Mucosa of gallbladder (tissue), 1 donor: ENCODE data around the gene PACC1. TPM values are rescaled to one million over a fixed set of nuclear protein-coding genes. Genes with fewer than 3 reads are reported as not detected.
A peak's percentile ranks its signal among the peaks of the same experiment; 100 is the strongest.

ENCODE experiments used
- DNase-seq: peaks from one replicate; pipeline ENCODE4 v3.0.0-alpha.2; 2020; ENCODE audit warnings: low spot score
- total RNA-seq: library from RNA; stranded (reverse); gene quantifications from one replicate; pipeline ENCODE4 v1.2.1, GENCODE V29; 2021
- donor health status: DM: no; HTN: no; CAD: no.

PACC1 gene
- total RNA-seq, 1 donor from 2014 or later: 4.0 TPM

GRCh38 chr1:212438831-212439237 is 24.1 kb upstream of the PACC1 start:
- DNase-seq: no peak

DNA sequence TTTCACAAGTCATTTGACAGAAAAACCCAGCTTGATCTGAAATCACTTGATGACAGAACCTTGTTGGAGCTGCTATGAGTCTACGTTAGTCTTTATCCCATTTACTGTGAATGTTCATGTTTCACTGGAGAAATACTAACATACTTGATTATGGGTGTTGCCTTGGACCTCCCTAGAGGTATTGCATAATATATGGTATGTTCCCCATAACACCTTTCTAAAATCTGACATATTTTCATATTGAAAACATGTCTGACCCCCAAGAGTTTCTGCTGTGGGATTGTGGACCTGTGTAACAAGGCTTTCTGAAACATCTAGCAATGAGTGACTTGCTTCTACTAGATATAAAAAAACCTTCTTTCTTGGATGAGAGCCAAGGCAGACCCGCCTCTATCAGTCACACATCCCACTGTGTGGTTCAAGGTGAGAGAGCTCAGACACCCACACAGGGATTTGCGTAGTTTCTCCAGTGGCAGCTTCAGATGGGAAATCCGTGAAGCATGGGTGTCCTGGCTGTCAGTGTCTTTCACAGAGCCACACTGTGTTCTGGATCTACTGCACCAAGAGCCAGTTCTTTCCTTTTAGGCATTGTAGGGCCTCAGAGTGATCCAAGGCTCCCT is 22.6 kb upstream of the PACC1 start:
- no peak for DNase-seq

DNA sequence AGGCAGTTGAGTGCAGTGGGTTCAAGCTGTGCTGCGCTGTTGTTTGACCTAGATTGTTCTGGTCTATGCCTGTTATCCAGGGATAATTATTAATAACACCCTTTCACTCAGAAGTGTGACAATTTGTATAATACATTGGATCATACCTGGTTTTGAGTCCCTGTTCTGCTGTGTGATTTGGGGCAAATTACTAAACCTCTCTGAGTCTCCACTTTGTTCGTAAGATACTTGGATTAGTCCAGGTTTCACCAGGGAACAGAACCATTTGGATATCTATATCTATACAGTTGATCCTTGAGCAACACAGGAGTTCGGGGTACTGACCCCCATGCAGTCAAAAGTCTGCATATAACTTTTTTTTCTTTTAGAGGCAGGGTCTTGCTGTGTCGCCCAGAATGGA is 20.3 kb upstream of the PACC1 start:
- DNase-seq: no peak

DNA sequence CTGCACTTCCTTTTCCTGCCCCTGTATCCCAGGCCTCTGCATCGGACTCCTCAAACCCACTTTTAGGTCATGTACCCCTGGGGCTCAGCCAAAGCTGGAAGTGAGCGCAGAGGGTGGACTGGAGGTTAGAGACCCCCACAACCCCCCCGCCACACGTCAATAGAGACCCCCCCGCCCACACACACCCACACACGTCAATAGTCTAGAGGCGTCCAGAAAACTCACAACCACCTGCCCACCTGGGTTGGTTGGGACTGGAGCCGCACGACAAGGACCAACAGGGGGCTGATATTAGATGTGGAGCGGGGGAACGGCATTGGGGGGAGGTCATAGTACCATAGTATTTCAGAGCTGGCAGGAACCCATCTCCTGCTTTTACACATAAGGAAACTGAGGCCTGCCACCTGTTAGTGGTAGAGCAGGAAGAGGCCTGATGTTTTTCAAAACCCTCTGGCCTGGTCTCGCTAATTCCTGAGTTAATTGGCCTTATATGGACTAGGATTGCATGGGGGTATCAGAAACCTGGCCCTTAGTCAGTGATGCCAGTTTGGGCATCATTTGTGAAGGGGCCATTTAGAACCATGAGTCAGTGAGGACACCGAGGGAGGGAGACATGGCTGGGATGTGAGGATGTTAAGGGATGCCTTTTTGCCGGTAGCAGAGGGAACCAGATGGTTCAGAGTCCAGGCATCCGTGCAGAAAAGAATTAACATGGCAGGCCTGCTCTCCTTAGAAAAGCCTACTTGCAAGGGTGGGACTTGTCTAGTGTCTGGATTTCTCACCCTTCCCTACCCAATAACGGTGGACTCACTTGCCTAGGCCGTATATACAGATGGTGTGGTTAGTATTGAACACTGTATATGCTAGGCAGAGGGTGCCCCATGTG is 19.1 kb upstream of the PACC1 start:
- no peak for DNase-seq

DNA sequence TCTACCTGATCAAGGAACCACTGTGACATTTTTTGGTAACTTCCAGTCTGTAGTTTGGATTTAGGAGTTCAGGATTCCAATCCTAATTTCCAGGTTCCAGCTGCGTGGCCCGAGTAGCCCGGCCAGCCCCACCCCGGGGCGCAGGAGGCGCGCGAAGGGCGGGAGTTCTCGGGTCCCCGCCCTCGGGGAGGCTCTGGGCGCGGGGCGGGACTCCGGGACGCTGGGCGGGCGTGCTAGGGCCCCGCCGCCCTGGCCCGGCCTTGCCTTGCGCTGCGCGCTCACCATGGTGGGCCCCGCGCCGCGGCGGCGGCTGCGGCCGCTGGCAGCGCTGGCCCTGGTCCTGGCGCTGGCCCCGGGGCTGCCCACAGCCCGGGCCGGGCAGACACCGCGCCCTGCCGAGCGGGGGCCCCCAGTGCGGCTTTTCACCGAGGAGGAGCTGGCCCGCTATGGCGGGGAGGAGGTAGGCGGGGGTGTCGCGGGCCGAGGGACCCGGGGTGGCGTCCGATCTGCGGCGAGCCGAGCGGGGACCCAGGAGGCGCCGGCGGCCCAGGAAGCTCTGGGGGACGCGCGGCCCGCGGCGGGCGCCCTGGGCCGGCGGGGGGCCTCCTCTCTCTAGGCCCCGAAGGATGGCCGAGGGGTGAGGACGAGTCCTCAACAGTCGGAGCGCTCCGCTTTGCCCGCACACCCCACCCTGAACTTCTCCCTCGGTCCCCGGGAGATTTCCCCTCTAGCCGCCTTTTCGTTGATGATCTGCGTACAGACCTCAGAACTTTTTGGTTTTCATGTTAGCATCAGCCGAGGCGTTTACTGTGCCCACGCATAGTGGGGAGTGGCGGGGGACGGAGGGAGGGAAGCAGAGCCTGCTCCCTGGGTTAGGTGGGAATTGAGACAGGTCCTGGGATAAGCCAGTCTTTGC is 18.2 kb upstream of the PACC1 start, which contains the start of gene NENF:
Gene NENF (plus strand): TSS at position 260 of the 916 bp plus-strand sequence. CDS start 24 bp downstream, at position 284.
- DNase-seq: peak; percentile 76

DNA sequence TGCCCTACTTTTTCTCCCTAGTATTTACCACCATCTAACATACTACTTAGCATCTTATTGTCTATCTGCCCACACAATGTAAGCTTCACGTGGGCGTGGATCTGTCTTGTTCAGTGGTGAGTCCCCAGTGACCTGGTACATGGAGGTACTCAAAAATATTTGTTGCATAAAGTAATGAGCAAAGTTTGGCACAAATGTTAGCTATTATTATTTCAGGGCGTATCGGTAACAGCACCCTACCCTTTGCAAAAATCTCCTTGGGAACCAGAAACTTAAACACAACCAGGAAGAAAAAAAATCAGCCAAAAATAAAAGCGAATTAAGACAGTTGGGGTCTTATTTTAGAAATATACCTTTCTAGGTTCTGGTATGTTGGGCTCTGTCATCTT is 17.6 kb upstream of the PACC1 start:
- DNase-seq: no peak

DNA sequence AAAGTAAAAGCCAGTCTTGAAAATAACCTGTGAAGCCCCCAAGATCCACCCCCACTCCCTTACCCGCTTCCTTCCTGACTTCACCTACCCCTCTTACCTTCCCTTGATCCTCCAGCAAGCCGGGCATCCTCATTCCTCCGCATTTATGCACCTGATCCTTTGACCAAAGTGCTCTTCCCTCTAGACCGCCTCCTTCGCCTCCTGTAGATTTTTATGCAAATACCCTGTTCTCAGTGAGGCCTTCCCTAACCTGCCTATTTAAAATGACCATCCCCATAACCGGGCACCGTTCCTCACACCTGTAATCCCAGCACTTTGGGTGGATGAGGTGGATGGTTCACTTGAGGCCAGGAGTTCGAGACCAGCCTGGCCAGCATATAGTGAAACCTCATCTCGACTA is 17.0 kb upstream of the PACC1 start:
- no peak for DNase-seq

DNA sequence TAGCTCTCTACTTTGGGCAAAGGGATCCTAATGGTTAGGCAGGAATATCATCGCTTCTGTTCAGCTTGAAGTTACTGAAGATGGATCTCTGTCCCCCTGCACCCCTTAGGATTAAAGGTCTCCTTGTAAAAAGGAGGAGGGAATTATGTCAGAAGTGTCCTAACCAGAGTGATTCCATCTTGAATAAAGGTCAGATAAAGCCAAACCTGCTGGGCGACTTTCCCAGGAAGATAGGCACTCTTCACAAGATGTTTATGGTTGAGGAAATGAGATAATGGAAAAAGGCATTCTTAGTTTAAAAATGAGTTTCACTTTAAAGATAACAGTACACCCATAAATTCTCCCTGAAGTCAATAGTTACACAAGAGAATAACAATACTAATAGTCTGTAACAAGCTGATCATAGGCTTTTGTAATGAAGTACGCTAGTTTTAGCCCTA is 16.3 kb upstream of the PACC1 start:
- no peak for DNase-seq

- no peak for DNase-seq
Observed at GRCh38 chr1:212430416-212430815, 15.7 kb upstream of the PACC1 start.

GRCh38 chr1:212428496-212428895 is 13.8 kb upstream of the PACC1 start:
- no peak for DNase-seq

DNA sequence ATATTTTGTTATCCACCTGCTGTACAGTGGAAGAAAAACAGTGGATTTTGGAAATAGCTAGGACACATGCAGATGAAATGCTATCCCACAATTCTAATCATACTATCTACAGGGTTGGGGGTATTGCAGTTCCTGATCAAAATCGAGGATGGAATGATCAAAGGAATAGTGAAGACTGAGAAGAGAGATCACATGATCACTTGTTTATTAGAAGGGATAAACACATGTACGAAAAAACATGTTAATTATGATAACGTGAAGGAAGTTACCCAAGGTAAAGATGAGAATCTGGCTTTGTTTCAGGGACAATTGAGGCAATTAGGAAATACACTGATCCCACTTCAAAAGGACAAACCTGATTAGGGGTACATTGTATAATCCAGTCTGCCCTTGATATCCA is 9.2 kb upstream of the PACC1 start:
- DNase-seq: no peak

DNA sequence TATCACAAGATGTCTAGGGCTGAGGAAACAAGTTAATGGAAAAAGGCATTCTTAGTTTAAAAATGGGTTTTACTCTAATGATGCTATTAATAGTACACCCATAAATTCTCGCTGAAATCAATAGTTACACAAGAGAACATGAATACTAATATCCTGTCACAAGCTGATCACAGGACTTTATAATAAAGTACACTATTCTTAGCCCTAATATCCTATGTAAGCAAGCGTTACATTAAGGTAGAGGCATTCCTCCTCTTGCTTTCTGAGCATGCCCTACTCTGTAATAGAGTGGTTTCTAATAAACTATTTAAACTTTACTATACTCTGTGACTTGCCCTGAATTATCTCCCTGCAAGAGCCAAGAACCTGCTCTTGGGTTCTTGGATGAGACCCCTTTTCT is 6.5 kb upstream of the PACC1 start:
- no peak for DNase-seq

GRCh38 chr1:212415107-212415841 is 588 bp upstream of the PACC1 start:
- DNase-seq: no peak

GRCh38 chr1:212413902-212414327 is 771 bp downstream of the PACC1 start:
- DNase-seq: no peak

GRCh38 chr1:212412374-212412773 is 2.3 kb downstream of the PACC1 start:
- DNase-seq: no peak

GRCh38 chr1:212410231-212410820 is 4.4 kb downstream of the PACC1 start:
- DNase-seq: no peak

DNA sequence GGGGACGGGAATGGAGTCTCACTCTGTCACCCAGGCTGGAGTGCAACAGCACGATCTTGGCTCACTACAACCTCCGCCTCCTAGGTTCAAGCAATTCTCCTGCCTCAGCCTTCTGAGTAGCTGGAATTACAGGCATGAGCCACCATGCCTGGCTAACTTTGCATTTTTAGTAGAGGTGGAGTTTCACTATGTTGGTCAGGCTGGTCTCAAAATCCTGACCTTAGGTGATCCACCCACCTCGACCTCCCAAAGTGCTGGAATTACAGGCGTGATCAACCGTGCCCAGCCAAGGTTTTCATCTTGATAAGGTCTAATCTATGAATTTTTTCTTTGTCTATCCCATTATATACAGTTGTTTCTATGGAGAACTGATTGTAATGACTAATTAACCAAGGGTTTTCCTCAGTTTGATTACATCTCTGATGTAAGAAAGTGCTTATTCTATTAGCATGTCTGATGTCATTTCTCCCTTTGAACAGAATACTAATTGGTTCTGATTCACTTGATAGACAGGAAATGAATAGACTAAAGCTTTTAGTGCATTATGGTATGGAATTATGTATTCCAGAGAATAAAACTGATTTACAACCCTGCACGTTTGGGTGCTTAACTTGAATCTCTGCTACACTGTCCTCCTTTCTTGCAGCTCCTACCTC is 11.9 kb downstream of the PACC1 start:
- no peak for DNase-seq

DNA sequence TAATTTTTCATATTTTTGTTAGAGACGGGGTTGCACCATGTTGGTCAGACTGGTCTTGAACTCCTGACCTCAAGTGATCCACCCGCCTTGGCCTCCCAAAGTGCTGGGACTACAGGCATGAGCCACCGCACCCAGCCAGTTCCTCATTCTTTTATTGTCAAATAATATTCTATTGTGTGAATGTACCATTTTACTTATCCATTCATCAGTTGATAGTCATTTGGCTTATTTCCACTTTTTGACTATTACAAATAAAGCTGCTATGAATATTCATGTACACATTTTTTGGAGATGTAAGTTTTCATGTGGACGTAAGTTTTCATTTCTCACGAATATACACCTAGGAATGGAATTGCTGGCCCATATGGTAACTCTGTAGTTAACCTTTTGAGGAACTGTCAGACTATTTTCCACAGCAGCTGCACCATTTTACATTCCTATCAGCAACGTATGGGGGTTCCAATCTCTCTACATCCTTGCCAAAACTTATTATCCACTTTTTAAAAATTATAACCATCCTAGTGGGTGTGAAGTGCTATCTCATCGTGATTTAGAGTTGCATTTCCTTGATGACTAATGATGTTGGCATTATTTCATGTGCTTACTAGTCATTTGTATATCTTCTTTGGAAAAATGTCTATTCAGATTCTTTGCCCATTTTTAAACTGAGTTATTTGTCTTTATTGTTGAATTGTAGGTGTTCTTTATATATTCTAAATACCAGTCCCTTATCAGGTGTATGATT is 12.7 kb downstream of the PACC1 start:
- no peak for DNase-seq

- no peak for DNase-seq
Observed at GRCh38 chr1:212401042-212401441, 13.6 kb downstream of the PACC1 start.

DNA sequence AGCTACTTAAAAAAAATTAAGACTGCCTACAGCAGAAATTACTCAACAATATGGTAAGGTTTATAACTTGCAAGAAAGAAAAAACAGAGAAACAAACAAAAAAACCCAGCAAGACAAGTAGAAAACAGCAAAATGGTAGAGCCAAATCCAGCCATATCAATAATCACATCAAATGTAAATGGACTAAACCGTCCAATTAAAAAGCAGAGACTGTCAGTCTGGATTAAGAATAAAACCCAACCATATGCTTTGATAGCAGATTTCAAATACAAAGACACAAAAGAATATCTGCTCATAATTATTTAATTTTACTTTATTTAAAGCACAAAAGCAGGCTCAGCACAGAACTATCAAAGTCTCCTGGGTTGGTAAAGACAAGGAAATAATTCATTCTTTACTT is 17.5 kb downstream of the PACC1 start:
- DNase-seq: no peak
